ENCODE results near the gene TUG1. TPM values are rescaled to one million over a fixed set of nuclear protein-coding genes. Genes with fewer than 3 reads are reported as not detected.
A peak's percentile ranks its signal among the peaks of the same experiment; 100 is the strongest.

Gene TUG1
- total and polyA plus RNA-seq, 10 of the 15 experiments (the other 5 are each of a cell fraction or from before 2014, with no cell fraction given): 19.3 to 116 (median 54.9) TPM

- RAD21 ChIA-PET (ENCODE audit: unreplicated experiment): no interaction called here
- no TSS peak for BruUV-seq (replicated peaks)
- SMC1A ChIA-PET (ENCODE audit: uncharacterized antibody, unreplicated experiment): no interaction called here
- Histone ChIP-seq H3K9me3 (replicated peaks; ENCODE audit: control insufficient read depth, insufficient read depth, low read length) (no peaks in the 10 kb centered on the region; the same call in 2 of the 3 replicates), H3K79me2 (ENCODE audit: control insufficient read depth, insufficient read depth, low read length) (no peaks in the 10 kb centered on the region), H3K4me3 (no peak overlapping the region), H4K20me1 (ENCODE audit: control insufficient read depth, insufficient read depth) (no peaks in the 10 kb centered on the region), H3K4me2 (ENCODE audit: control insufficient read depth, insufficient read depth) (no peak overlapping the region), H2AFZ (ENCODE audit: control insufficient read depth, low read depth, low read length) (no peak overlapping the region), H3K4me1 (ENCODE audit: control insufficient read depth, insufficient read depth, low read length) (no peaks in the 10 kb centered on the region), H3K9ac (ENCODE audit: control insufficient read depth, insufficient read depth, low read length) (no peak overlapping the region), H3K27ac (ENCODE audit: control insufficient read depth, insufficient read depth) (no peak overlapping the region), H3K27me3 (replicated peaks in 1 of 2; ENCODE audit: control insufficient read depth in 2 of 2, insufficient read depth in 2 of 2, low read length in 1 of 2) (no peaks in the 10 kb centered on the region), H3K36me3 (ENCODE audit: control insufficient read depth in 2 of 2, insufficient read depth in 2 of 2, low read length in 1 of 2) (no peaks in the 10 kb centered on the region)
- no peak for DNase-seq (ENCODE audit: low read depth, low spot score)
- 0% methylated on average over 2 of the region's 2 CpGs for WGBS (ENCODE audit: insufficient coverage, insufficient replicate concordance, low lambda C conversion rate, missing lambda C conversion rate)
- TF ChIP-seq SPI1 (IDR thresholded peaks at IDR 0.05; ENCODE audit: borderline replicate concordance, insufficient read depth, low read depth, low read length) (peak; percentile 46; the same call in 1 of the 2 replicates), MTA2 (IDR thresholded peaks at IDR 0.05; ENCODE audit: low read depth) (no peak)
- TF ChIP-seq, protein P1, sequence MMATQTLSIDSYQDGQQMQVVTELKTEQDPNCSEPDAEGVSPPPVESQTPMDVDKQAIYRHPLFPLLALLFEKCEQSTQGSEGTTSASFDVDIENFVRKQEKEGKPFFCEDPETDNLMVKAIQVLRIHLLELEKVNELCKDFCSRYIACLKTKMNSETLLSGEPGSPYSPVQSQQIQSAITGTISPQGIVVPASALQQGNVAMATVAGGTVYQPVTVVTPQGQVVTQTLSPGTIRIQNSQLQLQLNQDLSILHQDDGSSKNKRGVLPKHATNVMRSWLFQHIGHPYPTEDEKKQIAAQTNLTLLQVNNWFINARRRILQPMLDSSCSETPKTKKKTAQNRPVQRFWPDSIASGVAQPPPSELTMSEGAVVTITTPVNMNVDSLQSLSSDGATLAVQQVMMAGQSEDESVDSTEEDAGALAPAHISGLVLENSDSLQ (IDR thresholded peaks at IDR 0.05): peak; percentile 37; the same call in 1 of the 2 replicates
- intact Hi-C loops (cut with micrococcal nuclease; ENCODE audit: unreplicated experiment) (no loop called here), in situ Hi-C loops (cut with MboI) (no loop called here)
- ATAC-seq: no peak
- FAIRE-seq: no peak
- CTCF ChIA-PET: interaction anchor here (0.8 kb wide), 1 partner anchor 215 kb away, joined by 3 read pairs; the partner anchor contains the start of gene LIMK2
- POLR2A ChIA-PET: no interaction called here
Measured at GRCh38 chr22:30996462-30996861, 27.4 kb downstream of the TUG1 start.

- in situ Hi-C loops (cut with MboI) (no loop called here), intact Hi-C loops (cut with micrococcal nuclease; ENCODE audit: unreplicated experiment) (no loop called here)
- Histone ChIP-seq H3K27me3 (replicated peaks in 1 of 2; ENCODE audit: control insufficient read depth in 2 of 2, insufficient read depth in 2 of 2, low read length in 1 of 2) (no peaks in the 10 kb centered on the region), H3K27ac (ENCODE audit: control insufficient read depth, insufficient read depth) (no peak overlapping the region), H3K79me2 (ENCODE audit: control insufficient read depth, insufficient read depth, low read length) (no peaks in the 10 kb centered on the region), H3K4me1 (ENCODE audit: control insufficient read depth, insufficient read depth, low read length) (no peaks in the 10 kb centered on the region), H3K4me3 (no peak overlapping the region), H3K36me3 (ENCODE audit: control insufficient read depth in 2 of 2, insufficient read depth in 2 of 2, low read length in 1 of 2) (no peaks in the 10 kb centered on the region), H3K9ac (ENCODE audit: control insufficient read depth, insufficient read depth, low read length) (no peak overlapping the region), H2AFZ (ENCODE audit: control insufficient read depth, low read depth, low read length) (no peak overlapping the region), H3K4me2 (ENCODE audit: control insufficient read depth, insufficient read depth) (no peak overlapping the region), H4K20me1 (ENCODE audit: control insufficient read depth, insufficient read depth) (no peaks in the 10 kb centered on the region), H3K9me3 (replicated peaks; ENCODE audit: control insufficient read depth, insufficient read depth, low read length) (no peaks in the 10 kb centered on the region; the same call in 2 of the 3 replicates)
- ChIA-PET CTCF (no interaction called here), POLR2A (interaction anchor here (0.5 kb wide), 1 partner anchor 155 kb away, joined by 5 read pairs; no protein-coding TSS in a partner anchor), SMC1A (ENCODE audit: uncharacterized antibody, unreplicated experiment) (no interaction called here), RAD21 (ENCODE audit: unreplicated experiment) (no interaction called here)
- no TSS peak for BruUV-seq (replicated peaks)
- TF ChIP-seq RAD21 (IDR thresholded peaks at IDR 0.05; ENCODE audit: insufficient read depth, low read depth, low read length) (no peak), CUX1 (IDR thresholded peaks at IDR 0.05; ENCODE audit: insufficient replicate concordance, low read depth, low read length) (no peak), ZNF217 (IDR thresholded peaks at IDR 0.05) (no peak), SMAD5 (IDR thresholded peaks at IDR 0.05; ENCODE audit: low read depth) (no peak), BACH1 (IDR thresholded peaks at IDR 0.05; ENCODE audit: borderline replicate concordance) (no peak), NFXL1 (IDR thresholded peaks at IDR 0.05; ENCODE audit: borderline replicate concordance) (no peak), KDM1A (IDR thresholded peaks at IDR 0.05; ENCODE audit: borderline replicate concordance) (no peak), JUNB (IDR thresholded peaks at IDR 0.05) (no peak)
- ATAC-seq (no peak), DNase-seq (ENCODE audit: low read depth, low spot score) (no peak), FAIRE-seq (no peak)
- 64% methylated on average over 4 of the region's 4 CpGs for WGBS (ENCODE audit: insufficient coverage, insufficient replicate concordance, low lambda C conversion rate, missing lambda C conversion rate)
Measured at GRCh38 chr22:30998329-30998728, 29.3 kb downstream of the TUG1 start.
